AG08395 (cell line): Measurements from ENCODE around the gene CELF4.

Source experiments
- DNase-seq: peaks from one replicate; pipeline ENCODE4 v3.0.0; 2012; ENCODE audit warnings: mixed read lengths, low spot score

CELF4 gene

GRCh38 chr18:37494406-37494805 lies 71.2 kb downstream of the CELF4 start:
- DNase-seq, result no peak

GRCh38 chr18:37493352-37493935 lies 72.2 kb downstream of the CELF4 start:
- no peak for DNase-seq

GRCh38 chr18:37492952-37493351 lies 72.6 kb downstream of the CELF4 start:
- DNase-seq, result no peak

GRCh38 chr18:37491526-37491925 lies 74.1 kb downstream of the CELF4 start:
- DNase-seq, result no peak

- DNase-seq, result no peak
These were observed 75.6 kb downstream of the CELF4 start for GRCh38 chr18:37489998-37490397.

- DNase-seq, result no peak
These were observed 76.6 kb downstream of the CELF4 start for GRCh38 chr18:37489011-37489410.

- DNase-seq, result no peak
These were observed 78.2 kb downstream of the CELF4 start for GRCh38 chr18:37487400-37487867.

DNA sequence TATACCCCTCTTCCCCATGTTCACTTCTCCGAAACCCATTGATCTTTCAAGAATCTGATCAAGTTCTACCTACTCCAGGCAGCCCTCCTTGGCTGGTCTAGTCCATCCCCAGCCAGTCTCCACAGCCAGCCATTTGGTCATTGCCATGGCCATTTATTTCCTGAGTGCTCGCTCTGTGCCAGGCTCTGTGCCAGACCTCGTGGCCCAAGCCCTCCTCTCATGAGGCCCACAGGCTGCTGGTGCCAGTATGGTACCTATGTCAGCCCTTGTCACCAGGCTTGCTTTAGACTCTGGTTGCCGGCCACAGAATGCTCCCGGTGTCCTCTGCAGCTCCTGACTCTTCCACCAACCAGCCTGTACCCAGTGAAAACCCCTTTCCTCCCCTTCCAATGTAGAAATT lies 78.8 kb downstream of the CELF4 start:
- no peak for DNase-seq

DNA sequence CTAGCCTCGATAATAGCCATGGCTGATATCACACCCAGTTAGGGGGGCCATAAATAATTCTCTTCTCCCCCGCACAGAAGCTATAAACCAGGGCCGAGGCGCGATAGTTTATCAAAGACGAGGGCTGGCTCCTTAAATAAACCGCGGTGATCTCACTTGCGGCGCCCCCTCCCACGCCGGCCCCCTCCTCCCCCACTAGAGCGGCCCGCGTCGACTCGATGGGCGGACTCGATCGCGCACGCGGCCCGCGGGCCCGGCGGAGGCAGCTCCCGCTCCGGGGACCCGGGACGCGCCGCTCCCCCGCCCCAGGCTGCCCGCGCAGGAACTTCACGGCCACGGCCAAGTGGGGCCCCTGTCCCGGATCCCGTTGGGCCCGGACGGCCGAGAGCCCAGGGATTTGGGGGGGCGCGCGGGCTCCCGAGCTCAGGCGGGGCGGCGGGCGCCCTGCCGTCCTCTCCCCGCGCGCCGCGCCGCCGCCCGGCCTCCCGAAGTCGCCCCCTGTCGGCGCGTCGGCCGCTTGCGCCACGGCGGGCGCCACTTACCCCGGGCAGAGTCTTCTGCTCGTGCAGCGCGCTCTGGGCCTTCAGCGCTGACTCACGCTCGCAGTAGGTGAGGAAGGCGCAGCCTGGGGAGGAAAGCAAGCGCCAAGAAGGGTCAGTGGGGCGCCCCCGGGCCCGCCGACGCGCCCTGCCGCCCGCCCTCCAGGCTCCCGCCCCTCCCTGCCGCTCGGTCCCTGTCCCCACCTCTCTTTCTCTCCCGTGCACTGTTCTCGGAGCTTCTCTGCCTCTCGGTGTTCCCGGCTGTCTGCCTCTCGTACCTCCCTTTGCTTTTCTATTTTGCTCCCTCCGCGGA lies 80.4 kb downstream of the CELF4 start:
- peak; percentile 31 for DNase-seq

- DNase-seq, result no peak
These were observed 81.4 kb downstream of the CELF4 start for GRCh38 chr18:37483984-37484819.

GRCh38 chr18:37483221-37483971 lies 82.2 kb downstream of the CELF4 start:
- peak; percentile 46 for DNase-seq

GRCh38 chr18:37482433-37482832 lies 83.2 kb downstream of the CELF4 start:
- no peak for DNase-seq

DNA sequence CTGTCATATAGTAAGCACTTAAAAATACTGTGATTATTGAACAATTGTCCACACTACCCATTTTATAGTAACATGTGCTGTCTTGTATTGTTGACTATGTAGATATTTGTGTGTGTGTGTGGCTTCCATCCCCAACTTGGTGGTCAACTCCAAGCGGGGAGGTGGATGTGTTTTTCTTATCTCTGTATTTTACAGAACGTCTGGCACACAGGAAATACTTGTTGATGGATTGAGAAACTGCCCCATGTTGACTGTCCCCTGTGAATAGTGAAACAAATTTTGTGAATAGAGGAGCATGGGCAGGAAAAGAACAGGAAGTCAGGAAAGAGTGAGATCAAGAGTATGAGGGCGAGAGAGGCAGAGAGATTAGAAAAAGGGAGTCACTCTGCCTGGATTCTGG lies 83.6 kb downstream of the CELF4 start:
- no peak for DNase-seq

GRCh38 chr18:37481491-37481890 lies 84.1 kb downstream of the CELF4 start:
- no peak for DNase-seq

DNA sequence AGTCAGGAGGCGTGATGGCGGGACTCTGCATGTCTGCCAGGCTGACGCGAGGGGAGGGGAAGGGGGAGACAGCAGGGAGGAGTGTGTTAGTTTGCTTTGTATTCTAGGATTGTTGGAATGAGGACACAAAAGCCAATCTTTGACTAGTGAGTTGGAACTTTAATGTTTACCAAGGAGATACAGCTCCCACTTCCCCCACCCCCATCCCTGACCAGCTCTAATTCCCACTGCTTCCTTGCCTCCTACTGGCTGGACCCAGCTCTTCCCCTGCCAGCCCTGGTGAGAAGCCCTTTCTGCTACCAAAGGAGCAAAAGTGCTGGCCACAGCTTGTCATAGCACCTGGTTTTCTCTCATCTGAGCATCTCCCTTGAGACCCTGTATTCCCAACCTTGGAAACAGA lies 84.5 kb downstream of the CELF4 start:
- DNase-seq, result no peak

DNA sequence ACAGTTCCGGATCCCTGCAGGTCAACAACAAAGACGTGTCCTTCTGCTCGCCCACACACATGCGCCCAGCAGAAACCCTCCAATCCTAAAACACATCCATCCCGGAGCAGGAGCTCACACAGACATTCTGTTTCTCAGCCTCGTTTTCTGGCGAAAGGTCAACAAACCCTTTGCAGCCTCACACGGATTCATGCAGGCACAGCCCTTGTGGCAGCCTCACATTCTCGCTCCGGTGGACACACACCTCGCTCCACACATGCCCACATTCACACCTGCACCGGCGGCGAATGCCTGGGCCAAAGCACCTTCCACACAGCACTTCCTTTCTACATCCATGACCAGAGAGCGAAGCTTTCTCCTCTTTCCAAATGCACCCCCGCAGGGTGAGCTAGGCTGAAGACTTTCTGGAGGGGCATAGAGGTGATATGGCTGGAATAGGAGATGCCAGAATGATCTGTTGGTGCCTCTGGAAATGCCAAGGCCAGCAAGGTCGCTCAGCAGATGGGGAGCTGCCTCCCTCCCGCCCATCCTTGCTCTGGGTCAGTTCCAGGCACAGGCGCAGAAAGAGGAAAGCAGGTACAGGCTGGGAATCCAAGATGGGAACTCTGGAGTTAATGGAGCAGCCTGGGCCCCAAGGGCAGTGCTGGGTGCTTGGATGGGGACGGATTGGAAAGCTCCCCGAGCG lies 88.8 kb downstream of the CELF4 start:
- DNase-seq, result no peak

- peak; percentile 67 for DNase-seq
These were observed 89.4 kb downstream of the CELF4 start for GRCh38 chr18:37476182-37476581.

DNA sequence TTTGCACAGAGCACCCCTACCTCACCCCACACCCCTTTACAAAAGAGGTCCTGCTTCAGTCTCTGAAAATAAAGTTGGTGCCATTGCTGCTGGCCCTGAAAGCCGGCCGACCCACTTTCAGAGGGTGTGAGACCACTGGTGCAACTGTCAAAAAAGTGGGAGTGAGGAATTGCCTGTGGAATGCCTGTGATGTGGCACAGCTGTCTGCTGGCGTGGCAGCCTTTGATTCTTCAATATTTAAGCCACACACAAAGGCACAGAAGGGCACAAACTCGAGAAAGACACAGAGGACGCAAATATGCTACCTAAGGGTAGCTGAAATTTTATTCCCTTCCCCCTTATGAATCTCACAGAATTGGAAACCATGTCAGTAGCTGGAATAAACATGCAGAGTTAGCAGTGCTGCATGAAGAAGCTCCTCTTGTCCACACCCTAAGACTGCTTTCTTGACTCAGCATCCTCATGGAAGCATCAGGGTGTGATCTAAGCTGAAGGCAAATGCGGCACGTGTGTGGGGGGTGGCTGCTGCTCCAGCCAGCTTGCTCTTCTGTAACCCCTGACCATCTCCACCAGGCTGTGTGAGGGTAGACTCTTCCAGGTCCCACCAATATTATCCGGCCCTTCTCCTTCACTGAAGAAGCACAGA lies 92.3 kb downstream of the CELF4 start:
- no peak for DNase-seq

GRCh38 chr18:37471637-37472036 lies 94.0 kb downstream of the CELF4 start:
- DNase-seq, result no peak

GRCh38 chr18:37470986-37471385 lies 94.6 kb downstream of the CELF4 start:
- DNase-seq, result no peak
